Gastrocnemius medialis (tissue), 4 donors: ENCODE data around the gene PICALM.

ENCODE experiments used
- CTCF ChIP-seq, 5 experiments: fragments of 450-650 bp in 3 of 5; fragments of 200-600 bp in 2 of 5; sonication (generic) in 2 of 5; IDR thresholded peaks in 4 of 5; conservative IDR thresholded peaks in 1 of 5; 1 replicate in 4 of 5; 2 replicates in 1 of 5; pipeline ENCODE4 v1.5.1; 2016 to 2019; ENCODE audit warnings: antibody characterized with exemption in 5 of 5, mild to moderate bottlenecking in 3 of 5, moderate library complexity in 3 of 5
- POLR2A ChIP-seq, 2 donors: fragments of 450-650 bp; IDR thresholded peaks; one replicate each; pipeline ENCODE4 v1.6.1; 2017; ENCODE audit warnings: antibody characterized with exemption in 2 of 2, mild to moderate bottlenecking in 2 of 2, moderate library complexity in 2 of 2

GRCh38 chr11:85937835-85938234 is 131.0 kb downstream of the PICALM start:
- TF ChIP-seq CTCF (IDR thresholded peaks at IDR 0.05 in 4 of 5, conservative IDR thresholded peaks at IDR 0.05 in 1 of 5) (no peak), POLR2A (IDR thresholded peaks at IDR 0.05) (no peak)
